Stimulated activated CD4-positive, alpha-beta T cell treated with anti-CD3 and anti-CD28 coated beads, Interleukin-1b, Interleukin-23, amount 100 ng/mL, for 24 hours (primary cell): ENCODE data around the gene CTCF.
A peak's percentile ranks its signal among the peaks of the same experiment; 100 is the strongest.
"Not testable (repeated sequence)": the region's sequence is repeated elsewhere in the genome, so short reads cannot be mapped to it uniquely, and the experiment has no call there.

Source experiments
- DNase-seq, 4 experiments: peaks; one replicate each; pipeline ENCODE4 v3.0.0-alpha.2; 2020; ENCODE audit warnings: low read depth in 4 of 4, low spot score in 1 of 4

Gene CTCF

GRCh38 chr16:67533987-67534386 lies 28.3 kb upstream of the CTCF start:
- not testable (repeated sequence) for DNase-seq

- no peak for DNase-seq
These were observed 27.9 kb upstream of the CTCF start for GRCh38 chr16:67534431-67534830.

DNA sequence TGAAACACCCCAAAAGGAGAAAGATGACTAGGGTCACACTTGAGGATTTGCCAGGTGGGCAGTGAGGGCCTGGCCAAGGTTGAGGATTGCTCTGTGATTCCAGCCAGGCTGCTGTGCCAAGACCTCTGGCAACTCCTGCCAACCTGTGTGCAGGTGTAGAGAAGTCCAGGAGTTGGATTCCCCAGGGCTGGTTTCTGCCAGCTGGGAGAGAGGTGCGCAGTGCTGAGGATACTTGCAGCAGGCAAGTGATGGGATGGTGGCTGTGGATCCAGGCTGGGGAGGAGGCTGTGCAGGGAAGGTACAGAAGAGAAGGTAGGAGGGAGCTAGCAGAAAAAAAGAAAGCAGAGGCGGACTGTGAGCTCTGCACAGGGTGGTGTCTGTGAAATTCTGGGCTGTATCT lies 27.1 kb upstream of the CTCF start:
- no peak for DNase-seq

- DNase-seq: peak in 1 of 4 experiments; percentile 35
These were observed 25.1 kb upstream of the CTCF start for GRCh38 chr16:67537270-67537635.

- DNase-seq: peak in 3 of 4 experiments; percentile 17 to 40 (median 33)
These were observed 24.4 kb upstream of the CTCF start for GRCh38 chr16:67537636-67538591.

DNA sequence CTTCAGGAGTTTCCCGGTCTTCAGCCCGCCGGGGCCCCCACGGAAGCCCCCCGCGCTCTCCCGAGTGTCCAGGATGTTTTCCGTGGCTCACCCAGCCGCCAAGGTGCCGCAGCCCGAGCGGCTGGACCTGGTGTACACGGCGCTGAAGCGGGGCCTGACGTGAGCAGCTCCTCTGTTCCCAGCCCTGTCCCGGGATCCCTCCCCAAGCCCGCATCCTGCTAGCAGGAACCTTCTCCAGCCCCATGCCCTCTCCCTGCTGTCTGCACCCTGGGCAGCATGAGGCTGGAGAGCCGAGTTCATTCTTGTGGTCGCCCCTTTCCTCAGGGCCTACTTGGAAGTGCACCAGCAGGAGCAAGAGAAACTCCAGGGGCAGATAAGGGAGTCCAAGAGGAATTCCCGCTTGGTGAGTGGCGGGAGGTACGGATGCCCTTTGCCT lies 23.6 kb upstream of the CTCF start:
- DNase-seq: no peak

DNA sequence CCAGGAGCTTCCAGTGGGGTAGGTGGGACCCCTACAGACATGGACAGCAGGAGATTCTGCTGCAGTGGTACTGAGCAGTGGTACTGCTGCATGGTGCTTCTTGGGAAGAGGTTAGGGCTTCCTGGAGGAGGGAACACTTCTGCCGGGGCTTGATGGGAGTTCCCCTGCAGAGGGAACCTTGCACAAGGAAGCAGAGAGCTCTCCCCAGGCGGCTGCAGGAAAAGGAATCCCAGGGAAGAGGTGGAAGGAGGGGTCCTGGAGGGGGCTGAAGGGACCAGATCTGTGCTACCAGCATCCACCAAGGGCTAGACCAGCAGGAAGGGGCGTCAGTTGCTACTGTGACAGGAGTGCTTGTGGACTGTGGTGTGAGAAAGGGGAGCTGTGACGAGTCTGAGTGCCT lies 23.1 kb upstream of the CTCF start:
- DNase-seq: no peak

- no peak for DNase-seq
These were observed 22.4 kb upstream of the CTCF start for GRCh38 chr16:67539691-67540635.

- DNase-seq: no peak
These were observed 21.6 kb upstream of the CTCF start for GRCh38 chr16:67540756-67541155.

DNA sequence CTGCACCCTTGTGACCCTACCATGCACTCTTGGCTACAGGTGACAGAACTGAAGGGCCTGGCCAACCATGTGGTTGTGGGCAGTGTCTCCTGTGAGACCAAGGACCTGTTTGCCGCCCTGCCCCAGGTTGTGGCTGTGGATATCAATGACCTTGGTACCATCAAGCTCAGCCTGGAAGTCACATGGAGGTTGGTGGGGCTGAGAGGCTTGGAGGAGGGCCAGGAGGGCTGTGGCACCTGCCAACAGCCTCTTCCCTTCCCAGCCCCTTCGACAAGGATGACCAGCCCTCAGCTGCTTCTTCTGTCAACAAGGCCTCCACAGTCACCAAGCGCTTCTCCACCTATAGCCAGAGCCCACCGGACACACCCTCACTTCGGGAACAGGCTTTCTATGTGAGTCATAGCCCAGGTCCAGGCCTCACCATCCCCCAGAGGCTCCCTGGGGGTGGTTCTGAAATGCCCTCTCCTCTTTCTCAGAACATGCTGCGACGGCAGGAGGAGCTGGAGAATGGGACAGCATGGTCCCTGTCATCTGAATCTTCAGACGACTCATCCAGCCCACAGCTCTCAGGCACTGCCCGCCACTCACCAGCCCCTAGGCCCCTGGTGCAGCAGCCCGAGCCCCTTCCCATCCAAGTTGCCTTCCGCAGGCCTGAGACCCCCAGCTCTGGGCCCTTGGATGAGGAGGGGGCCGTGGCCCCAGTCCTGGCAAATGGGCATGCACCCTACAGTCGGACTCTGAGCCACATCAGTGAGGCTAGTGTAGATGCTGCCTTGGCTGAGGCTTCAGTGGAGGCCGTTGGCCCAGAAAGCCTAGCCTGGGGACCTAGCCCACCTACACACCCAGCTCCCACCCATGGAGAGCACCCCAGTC lies 20.7 kb upstream of the CTCF start:
- no peak for DNase-seq

DNA sequence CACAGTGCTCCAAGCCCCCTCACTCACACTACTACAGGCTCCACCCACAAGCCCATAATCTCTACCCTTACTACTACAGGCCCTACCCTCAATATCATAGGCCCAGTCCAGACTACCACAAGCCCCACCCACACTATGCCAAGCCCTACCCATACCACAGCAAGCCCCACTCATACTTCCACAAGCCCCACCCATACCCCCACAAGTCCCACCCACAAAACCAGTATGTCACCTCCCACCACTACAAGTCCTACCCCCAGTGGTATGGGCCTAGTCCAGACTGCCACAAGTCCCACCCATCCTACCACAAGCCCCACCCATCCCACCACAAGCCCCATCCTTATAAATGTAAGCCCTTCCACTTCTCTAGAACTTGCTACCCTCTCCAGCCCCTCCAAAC lies 19.9 kb upstream of the CTCF start:
- peak in 1 of 4 experiments; percentile 42 for DNase-seq

DNA sequence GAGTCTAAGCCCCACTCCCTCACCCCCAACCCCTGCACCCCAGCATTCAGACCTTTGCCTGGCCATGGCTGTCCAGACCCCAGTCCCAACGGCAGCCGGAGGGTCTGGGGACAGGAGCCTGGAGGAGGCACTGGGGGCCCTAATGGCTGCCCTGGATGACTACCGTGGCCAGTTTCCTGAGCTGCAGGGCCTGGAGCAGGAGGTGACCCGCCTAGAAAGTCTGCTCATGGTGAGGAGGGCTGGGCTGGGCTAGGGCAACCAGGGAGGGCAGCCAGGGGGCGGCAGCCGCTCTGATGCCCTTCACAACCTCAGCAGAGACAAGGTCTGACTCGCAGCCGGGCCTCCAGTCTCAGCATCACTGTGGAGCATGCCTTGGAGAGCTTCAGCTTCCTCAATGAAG lies 19.3 kb upstream of the CTCF start:
- no peak for DNase-seq

- no peak for DNase-seq
These were observed 18.7 kb upstream of the CTCF start for GRCh38 chr16:67543582-67543981.

DNA sequence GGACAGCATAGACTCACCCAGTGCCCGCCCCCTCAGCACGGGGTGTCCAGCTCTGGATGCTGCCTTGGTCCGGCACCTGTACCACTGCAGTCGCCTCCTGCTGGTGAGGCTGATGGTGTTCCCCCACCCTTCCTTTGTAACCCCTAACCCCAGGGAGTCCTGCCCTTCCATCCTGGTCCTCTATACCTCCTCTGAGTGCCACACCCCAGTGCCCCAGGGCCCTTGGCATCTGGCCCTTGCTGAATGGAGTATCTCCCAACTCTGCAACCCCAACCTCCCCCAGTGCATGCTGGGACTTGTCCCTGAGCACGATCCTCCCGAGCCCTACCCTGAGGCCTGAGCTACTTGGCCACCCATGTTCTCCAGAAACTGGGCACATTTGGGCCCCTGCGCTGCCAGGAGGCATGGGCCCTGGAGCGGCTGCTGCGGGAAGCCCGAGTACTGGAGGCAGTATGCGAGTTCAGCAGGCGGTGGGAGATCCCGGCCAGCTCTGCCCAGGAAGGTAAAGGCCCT lies 17.9 kb upstream of the CTCF start:
- DNase-seq: no peak

- no peak for DNase-seq
These were observed 17.3 kb upstream of the CTCF start for GRCh38 chr16:67544844-67545664.

GRCh38 chr16:67545665-67546024 lies 16.7 kb upstream of the CTCF start:
- DNase-seq: no peak

DNA sequence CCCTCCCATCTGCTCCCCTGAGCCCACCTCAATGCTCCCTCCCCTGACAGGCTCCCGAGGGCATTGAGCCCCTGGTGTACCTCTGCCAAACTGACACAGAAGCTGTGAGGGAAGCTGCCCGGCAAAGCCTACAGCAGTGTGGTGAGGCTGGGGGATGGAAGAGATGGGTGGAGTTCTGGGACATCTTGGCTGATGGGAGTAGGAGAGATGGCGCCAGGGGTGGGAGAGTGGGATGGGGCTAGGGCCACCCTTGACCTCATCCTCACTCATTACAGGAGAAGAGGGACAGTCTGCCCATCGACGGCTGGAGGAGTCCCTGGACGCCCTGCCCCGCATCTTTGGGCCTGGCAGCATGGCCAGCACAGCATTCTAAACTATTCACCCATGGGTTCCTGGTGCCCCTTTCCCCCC lies 16.2 kb upstream of the CTCF start:
- DNase-seq: no peak

GRCh38 chr16:67546761-67547422 lies 15.4 kb upstream of the CTCF start:
- peak in 2 of 4 experiments; percentile 61 for DNase-seq
